Inflammatory macrophage (primary cell): ENCODE data around the gene AAK1.

Source experiments
- DNase-seq, 2 donors: peaks; one replicate each; pipeline ENCODE4 v3.0.0-alpha.2; 2020 to 2022

The AAK1 gene

GRCh38 chr2:69597105-69597504 lies 46.4 kb downstream of the AAK1 start:
- no peak for DNase-seq

GRCh38 chr2:69594341-69594740 lies 49.2 kb downstream of the AAK1 start:
- no peak for DNase-seq

GRCh38 chr2:69592511-69592910 lies 51.0 kb downstream of the AAK1 start:
- no peak for DNase-seq

GRCh38 chr2:69589973-69590652 lies 53.4 kb downstream of the AAK1 start:
- peak in 1 of 2 donors; percentile 32 for DNase-seq

GRCh38 chr2:69588945-69589344 lies 54.6 kb downstream of the AAK1 start:
- no peak for DNase-seq

GRCh38 chr2:69588403-69588802 lies 55.1 kb downstream of the AAK1 start:
- no peak for DNase-seq

GRCh38 chr2:69585855-69586555 lies 57.5 kb downstream of the AAK1 start:
- no peak for DNase-seq

GRCh38 chr2:69584127-69584889 lies 59.2 kb downstream of the AAK1 start:
- peak; percentile 45 to 62 for DNase-seq

- no peak for DNase-seq
Observed at GRCh38 chr2:69583321-69583833, 60.2 kb downstream of the AAK1 start.

GRCh38 chr2:69582582-69583176 lies 60.9 kb downstream of the AAK1 start:
- DNase-seq, result peak; percentile 85 to 86

GRCh38 chr2:69581774-69582581 lies 61.6 kb downstream of the AAK1 start:
- DNase-seq, result peak; percentile 74 to 86

GRCh38 chr2:69580486-69580885 lies 63.1 kb downstream of the AAK1 start:
- peak in 1 of 2 donors; percentile 15 for DNase-seq

- DNase-seq, result peak; percentile 37 to 47
Observed at GRCh38 chr2:69579536-69579935, 64.0 kb downstream of the AAK1 start.

- DNase-seq, result no peak
Observed at GRCh38 chr2:69578198-69578540, 65.4 kb downstream of the AAK1 start.

GRCh38 chr2:69577467-69578197 lies 65.9 kb downstream of the AAK1 start:
- DNase-seq, result peak; percentile 7 to 19

GRCh38 chr2:69576880-69577279 lies 66.7 kb downstream of the AAK1 start:
- peak; percentile 80 to 81 for DNase-seq

GRCh38 chr2:69575926-69576325 lies 67.6 kb downstream of the AAK1 start:
- no peak for DNase-seq

- DNase-seq, result peak; percentile 38 to 56
Observed at GRCh38 chr2:69575371-69575770, 68.2 kb downstream of the AAK1 start.

GRCh38 chr2:69572641-69573040 lies 70.9 kb downstream of the AAK1 start:
- DNase-seq, result peak in 1 of 2 donors; percentile 58

- no peak for DNase-seq
Observed at GRCh38 chr2:69571189-69571588, 72.3 kb downstream of the AAK1 start.

- no peak for DNase-seq
Observed at GRCh38 chr2:69570474-69570873, 73.1 kb downstream of the AAK1 start.
